ENCODE measurements around the gene ZNF138.
A peak's percentile ranks its signal among the peaks of the same experiment; 100 is the strongest.

ZNF138 gene

GRCh38 chr7:64876792-64877713 is 82.8 kb downstream of the ZNF138 start:
- peak in 1 of 2 experiments; percentile 48 for DNase-seq

- DNase-seq = no peak
These were observed 83.7 kb downstream of the ZNF138 start for GRCh38 chr7:64877714-64878610.

GRCh38 chr7:64878684-64879083 is 84.5 kb downstream of the ZNF138 start:
- DNase-seq = no peak

GRCh38 chr7:64879086-64879730 is 85.0 kb downstream of the ZNF138 start:
- no peak for DNase-seq

- no peak for DNase-seq
These were observed 85.6 kb downstream of the ZNF138 start for GRCh38 chr7:64879800-64880199.

- no peak for DNase-seq
These were observed 86.4 kb downstream of the ZNF138 start for GRCh38 chr7:64880322-64881297.

GRCh38 chr7:64881461-64882287 is 87.4 kb downstream of the ZNF138 start:
- no peak for DNase-seq

- DNase-seq = peak in 1 of 2 experiments; percentile 62
These were observed 88.3 kb downstream of the ZNF138 start for GRCh38 chr7:64882341-64883112.

Measured in cerebellar nuclear complex (tissue), 1 donor.